GF-D8 (cell line): ENCODE data around the gene STAT5B.
"Not testable (repeated sequence)": the region's sequence is repeated elsewhere in the genome, so short reads cannot be mapped to it uniquely, and the experiment has no call there.

Source experiments
- DNase-seq: peaks from one replicate; lab custom pipeline; 2025; lab: John Stamatoyannopoulos, UW

The STAT5B gene

GRCh38 chr17:42233156-42233555, 43.0 kb downstream of the STAT5B start:
- DNase-seq = no peak

GRCh38 chr17:42230225-42230624, 46.0 kb downstream of the STAT5B start:
- DNase-seq = no peak

GRCh38 chr17:42227849-42228700, 48.1 kb downstream of the STAT5B start:
- DNase-seq = no peak

- no peak for DNase-seq
Measured at GRCh38 chr17:42225646-42226045, 50.5 kb downstream of the STAT5B start.

GRCh38 chr17:42224651-42225050, 51.5 kb downstream of the STAT5B start:
- DNase-seq = no peak

GRCh38 chr17:42221886-42222745, 54.1 kb downstream of the STAT5B start:
- DNase-seq = peak; percentile 51

- DNase-seq = not testable (repeated sequence)
Measured at GRCh38 chr17:42219280-42219679, 56.9 kb downstream of the STAT5B start.

- DNase-seq = peak; percentile 38
Measured at GRCh38 chr17:42214156-42214555, 62.0 kb downstream of the STAT5B start.

GRCh38 chr17:42212382-42212781, 63.8 kb downstream of the STAT5B start:
- DNase-seq = no peak

GRCh38 chr17:42211921-42212341, 64.3 kb downstream of the STAT5B start:
- not testable (repeated sequence) for DNase-seq

GRCh38 chr17:42210046-42210445, 66.1 kb downstream of the STAT5B start:
- DNase-seq = no peak

- peak; percentile 8 for DNase-seq
Measured at GRCh38 chr17:42206153-42206612, 70.0 kb downstream of the STAT5B start.

GRCh38 chr17:42203354-42203753, 72.8 kb downstream of the STAT5B start:
- DNase-seq = no peak

GRCh38 chr17:42202696-42203095, 73.5 kb downstream of the STAT5B start:
- DNase-seq = no peak

- DNase-seq = no peak
Measured at GRCh38 chr17:42202159-42202558, 74.0 kb downstream of the STAT5B start.

GRCh38 chr17:42201458-42201772, 74.8 kb downstream of the STAT5B start:
- DNase-seq = no peak

GRCh38 chr17:42200706-42201457, 75.3 kb downstream of the STAT5B start:
- DNase-seq = no peak

- DNase-seq = no peak
Measured at GRCh38 chr17:42199416-42200011, 76.7 kb downstream of the STAT5B start.

GRCh38 chr17:42198897-42199296, 77.3 kb downstream of the STAT5B start:
- peak; percentile 42 for DNase-seq

GRCh38 chr17:42197564-42198156, 78.5 kb downstream of the STAT5B start:
- no peak for DNase-seq
